Brain microvascular endothelial cell (primary cell): Measurements from ENCODE around the gene KRTAP4-3.
"Not testable (repeated sequence)": the region's sequence is repeated elsewhere in the genome, so short reads cannot be mapped to it uniquely, and the experiment has no call there.

Source experiments
- DNase-seq: peaks from one replicate; pipeline ENCODE4 v3.0.0-alpha.2; 2020
- H3K27ac ChIP-seq: fragments of 250-450 bp; sonication (Bioruptor Pico); 2 replicates; pipeline ENCODE4 v1.5.1; 2020; ENCODE audit warnings: mild to moderate bottlenecking, moderate library complexity
- H3K27me3 ChIP-seq: fragments of 250-450 bp; sonication (Bioruptor Pico); replicated peaks from 2 replicates; pipeline ENCODE4 v1.5.1; 2020; ENCODE audit warnings: mild to moderate bottlenecking
- H3K36me3 ChIP-seq: fragments of 250-450 bp; sonication (Bioruptor Pico); replicated peaks from 2 replicates; pipeline ENCODE4 v1.5.1; 2020; ENCODE audit warnings: mild to moderate bottlenecking
- H3K4me3 ChIP-seq: 2 replicates; pipeline ENCODE4 v1.5.1; 2011; ENCODE audit warnings: low read depth, mild to moderate bottlenecking, control low read depth, low read length, moderate library complexity
- CTCF ChIP-seq: IDR thresholded peaks from 2 replicates; pipeline ENCODE4 v1.5.1; 2011; ENCODE audit warnings: low read depth, mild to moderate bottlenecking, moderate library complexity, low read length, control low read depth, inconsistent platforms; ENCODE audit errors: missing control alignments
- in situ Hi-C: cut with HindIII; loops from 2 replicates; pipeline ENCODE4 v1.10.0; 2017; ENCODE audit warnings: low sequenced_read_pairs, low pct_ligation_motif_present

The KRTAP4-3 gene

GRCh38 chr17:41150026-41150425 lies 18.0 kb downstream of the KRTAP4-3 start:
- in situ Hi-C loops: no loop called here
- no peak for TF ChIP-seq CTCF

GRCh38 chr17:41149652-41149985 lies 18.4 kb downstream of the KRTAP4-3 start, which contains the start of gene KRTAP4-5:
Gene KRTAP4-5 (minus strand): TSS chr17:41149825. CDS start chr17:41149767, 58 bp downstream.
- in situ Hi-C loops: no loop called here
- Histone ChIP-seq H3K27me3 (no peaks in the 10 kb centered on the region), H3K36me3 (no peaks in the 10 kb centered on the region), H3K4me3 (no peak within 1 kb of the TSS), H3K27ac (no peak within 1 kb of the TSS)
- no peak for TF ChIP-seq CTCF
- DNase-seq: no peak

More at GRCh38 chr17:41150026-41150425, 18.0 kb downstream of the KRTAP4-3 start:
- no peak for DNase-seq
- H3K27me3 ChIP-seq: no peaks in the 10 kb centered on the region
- no peaks in the 10 kb centered on the region for H3K36me3 ChIP-seq
- H3K27ac ChIP-seq: no peak overlapping the region
- H3K4me3 ChIP-seq: no peak overlapping the region

- H3K27ac ChIP-seq, H3K4me3 ChIP-seq, DNase-seq, H3K27me3 ChIP-seq, H3K36me3 ChIP-seq, in situ Hi-C loops: not testable (repeated sequence)
These were observed 18.9 kb downstream of the KRTAP4-3 start for GRCh38 chr17:41148971-41149651.

- no peak overlapping the region for H3K4me3 ChIP-seq
- no peak for TF ChIP-seq CTCF
- no peaks in the 10 kb centered on the region for H3K36me3 ChIP-seq
- no peak overlapping the region for H3K27ac ChIP-seq
- no peaks in the 10 kb centered on the region for H3K27me3 ChIP-seq
- in situ Hi-C loops: no loop called here
- DNase-seq: no peak
These were observed 20.4 kb downstream of the KRTAP4-3 start for GRCh38 chr17:41147531-41148204.

DNA sequence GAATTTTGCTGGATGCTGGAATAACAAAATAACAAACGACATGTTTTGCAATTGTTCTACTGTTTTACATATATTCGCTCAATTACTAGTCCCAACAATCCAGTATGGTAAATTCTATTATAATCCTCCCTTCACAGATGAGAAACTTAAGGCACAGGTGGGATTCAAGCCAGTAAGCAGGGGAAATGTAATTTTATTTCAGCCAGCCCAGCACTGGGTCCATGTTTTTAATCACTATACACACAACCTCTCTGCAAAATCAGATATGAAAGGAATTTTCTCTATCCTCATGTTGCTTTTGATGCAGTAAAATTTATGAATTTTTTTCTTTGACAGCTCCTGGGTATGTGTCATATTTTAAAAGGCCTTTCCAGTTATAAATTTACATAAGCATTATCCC lies 22.8 kb downstream of the KRTAP4-3 start:
- TF ChIP-seq CTCF: no peak
- Histone ChIP-seq H3K4me3 (no peak overlapping the region), H3K27ac (no peak overlapping the region), H3K36me3 (no peaks in the 10 kb centered on the region), H3K27me3 (no peaks in the 10 kb centered on the region)
- DNase-seq: no peak
- in situ Hi-C loops: no loop called here

GRCh38 chr17:41144846-41145245 lies 23.2 kb downstream of the KRTAP4-3 start:
- no peak for DNase-seq
- Histone ChIP-seq H3K27me3 (no peaks in the 10 kb centered on the region), H3K36me3 (no peaks in the 10 kb centered on the region), H3K27ac (no peak overlapping the region), H3K4me3 (no peak overlapping the region)
- TF ChIP-seq CTCF: no peak
- in situ Hi-C loops: no loop called here
